PFSK-1 (cell line): ENCODE data around the gene ZNF668.

Experiments used
- FOXP2 ChIP-seq: optimal IDR thresholded peaks from 2 replicates; pipeline ENCODE3; 2011; ENCODE audit warnings: borderline replicate concordance, control low read depth, inconsistent platforms; ENCODE audit not compliant: insufficient read depth; ENCODE audit errors: extremely low read length, extremely low read depth
- POLR2AphosphoS5 ChIP-seq: IDR thresholded peaks from 2 replicates; pipeline ENCODE4 v1.6.1; 2012; ENCODE audit warnings: low read depth, mild to moderate bottlenecking, control low read depth, low read length, moderate library complexity
- SIN3A ChIP-seq: IDR thresholded peaks from 2 replicates; pipeline ENCODE4 v1.6.1; 2012; ENCODE audit warnings: mild to moderate bottlenecking, low read length, moderate library complexity, borderline replicate concordance; ENCODE audit not compliant: insufficient read depth
- TAF1 ChIP-seq: IDR thresholded peaks from 2 replicates; pipeline ENCODE4 v1.6.1; 2012; ENCODE audit warnings: low read length, control low read depth, borderline replicate concordance; ENCODE audit not compliant: insufficient read depth
- TF ChIP-seq, protein P1 (sequence below), 2 experiments: IDR thresholded peaks; 2 replicates each; pipeline versions ENCODE4 v1.6.1 to v1.8.0; 2011 to 2012; ENCODE audit warnings: low read depth in 2 of 2, low read length in 2 of 2, control low read depth in 1 of 2, inconsistent platforms in 1 of 2, mild to moderate bottlenecking in 1 of 2, moderate library complexity in 1 of 2; ENCODE audit not compliant: insufficient read depth in 1 of 2

ZNF668 gene

DNA sequence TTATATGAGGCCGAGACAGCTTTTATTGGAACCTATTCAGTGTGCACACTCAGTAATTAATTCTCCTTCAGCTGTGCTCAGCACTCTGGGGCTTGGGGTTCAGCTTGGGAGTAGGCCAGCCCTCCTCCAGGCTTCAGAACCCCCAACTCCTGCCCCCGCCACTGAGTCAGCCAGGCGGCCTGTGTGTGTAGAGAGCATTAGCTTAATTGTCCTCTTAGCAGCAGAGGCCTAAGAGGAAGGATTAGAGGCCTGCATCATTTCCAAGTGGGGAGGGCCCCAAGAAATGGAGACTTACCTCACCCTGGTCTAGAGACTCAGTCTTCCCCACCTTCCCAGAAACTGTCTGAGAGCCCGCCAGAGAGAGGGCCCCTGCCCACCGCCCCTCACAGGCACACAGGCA lies 13.9 kb upstream of the ZNF668 start:
- TF ChIP-seq POLR2AphosphoS5 (no peak), FOXP2 (no peak), TAF1 (no peak), SIN3A (no peak)
- TF ChIP-seq, protein P1, sequence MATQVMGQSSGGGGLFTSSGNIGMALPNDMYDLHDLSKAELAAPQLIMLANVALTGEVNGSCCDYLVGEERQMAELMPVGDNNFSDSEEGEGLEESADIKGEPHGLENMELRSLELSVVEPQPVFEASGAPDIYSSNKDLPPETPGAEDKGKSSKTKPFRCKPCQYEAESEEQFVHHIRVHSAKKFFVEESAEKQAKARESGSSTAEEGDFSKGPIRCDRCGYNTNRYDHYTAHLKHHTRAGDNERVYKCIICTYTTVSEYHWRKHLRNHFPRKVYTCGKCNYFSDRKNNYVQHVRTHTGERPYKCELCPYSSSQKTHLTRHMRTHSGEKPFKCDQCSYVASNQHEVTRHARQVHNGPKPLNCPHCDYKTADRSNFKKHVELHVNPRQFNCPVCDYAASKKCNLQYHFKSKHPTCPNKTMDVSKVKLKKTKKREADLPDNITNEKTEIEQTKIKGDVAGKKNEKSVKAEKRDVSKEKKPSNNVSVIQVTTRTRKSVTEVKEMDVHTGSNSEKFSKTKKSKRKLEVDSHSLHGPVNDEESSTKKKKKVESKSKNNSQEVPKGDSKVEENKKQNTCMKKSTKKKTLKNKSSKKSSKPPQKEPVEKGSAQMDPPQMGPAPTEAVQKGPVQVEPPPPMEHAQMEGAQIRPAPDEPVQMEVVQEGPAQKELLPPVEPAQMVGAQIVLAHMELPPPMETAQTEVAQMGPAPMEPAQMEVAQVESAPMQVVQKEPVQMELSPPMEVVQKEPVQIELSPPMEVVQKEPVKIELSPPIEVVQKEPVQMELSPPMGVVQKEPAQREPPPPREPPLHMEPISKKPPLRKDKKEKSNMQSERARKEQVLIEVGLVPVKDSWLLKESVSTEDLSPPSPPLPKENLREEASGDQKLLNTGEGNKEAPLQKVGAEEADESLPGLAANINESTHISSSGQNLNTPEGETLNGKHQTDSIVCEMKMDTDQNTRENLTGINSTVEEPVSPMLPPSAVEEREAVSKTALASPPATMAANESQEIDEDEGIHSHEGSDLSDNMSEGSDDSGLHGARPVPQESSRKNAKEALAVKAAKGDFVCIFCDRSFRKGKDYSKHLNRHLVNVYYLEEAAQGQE (IDR thresholded peaks at IDR 0.05; ENCODE audit: insufficient read depth in 1 of 2, low read depth in 2 of 2, low read length in 2 of 2): no peak

DNA sequence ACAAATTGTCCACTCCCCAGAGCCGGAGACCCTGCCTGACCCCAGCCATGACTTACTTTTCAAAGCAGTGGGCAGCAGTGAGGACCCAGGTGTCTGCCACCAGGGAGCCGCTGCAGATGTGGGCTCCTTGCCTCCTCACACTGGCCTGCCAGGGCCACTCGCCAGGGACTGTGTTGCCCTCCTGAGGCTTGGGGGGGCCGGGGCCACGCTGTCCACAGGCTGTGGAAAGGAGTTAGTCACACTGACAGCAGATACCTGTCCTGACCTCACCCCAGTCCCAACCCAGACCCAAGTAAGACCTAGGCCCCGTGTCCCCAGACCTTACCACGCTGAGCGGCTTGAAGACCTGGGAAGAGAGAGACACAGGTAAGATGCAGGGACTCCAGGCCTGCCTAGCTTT lies 13.4 kb upstream of the ZNF668 start:
- TF ChIP-seq, protein P1 (IDR thresholded peaks at IDR 0.05; ENCODE audit: insufficient read depth in 1 of 2, low read depth in 2 of 2, low read length in 2 of 2): no peak
- TF ChIP-seq TAF1: no peak
- TF ChIP-seq FOXP2: no peak

DNA sequence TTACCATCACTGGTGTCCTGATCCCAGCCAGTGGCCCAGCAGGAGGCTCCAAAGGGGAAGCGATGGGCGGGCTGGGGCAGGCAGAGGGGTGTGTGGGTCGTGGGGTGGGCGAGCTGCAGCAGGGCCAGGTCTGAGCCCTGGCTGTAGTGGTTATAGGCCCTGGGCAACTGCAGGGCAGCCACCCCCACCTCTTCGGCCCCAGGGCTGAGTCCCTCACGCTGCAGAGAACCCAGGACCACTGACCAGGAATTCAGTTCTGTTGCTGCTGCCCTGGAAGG lies 12.5 kb upstream of the ZNF668 start:
- TF ChIP-seq FOXP2 (no peak), POLR2AphosphoS5 (no peak), TAF1 (no peak), SIN3A (no peak)
- TF ChIP-seq, protein P1 (IDR thresholded peaks at IDR 0.05; ENCODE audit: insufficient read depth in 1 of 2, low read depth in 2 of 2, low read length in 2 of 2): no peak

DNA sequence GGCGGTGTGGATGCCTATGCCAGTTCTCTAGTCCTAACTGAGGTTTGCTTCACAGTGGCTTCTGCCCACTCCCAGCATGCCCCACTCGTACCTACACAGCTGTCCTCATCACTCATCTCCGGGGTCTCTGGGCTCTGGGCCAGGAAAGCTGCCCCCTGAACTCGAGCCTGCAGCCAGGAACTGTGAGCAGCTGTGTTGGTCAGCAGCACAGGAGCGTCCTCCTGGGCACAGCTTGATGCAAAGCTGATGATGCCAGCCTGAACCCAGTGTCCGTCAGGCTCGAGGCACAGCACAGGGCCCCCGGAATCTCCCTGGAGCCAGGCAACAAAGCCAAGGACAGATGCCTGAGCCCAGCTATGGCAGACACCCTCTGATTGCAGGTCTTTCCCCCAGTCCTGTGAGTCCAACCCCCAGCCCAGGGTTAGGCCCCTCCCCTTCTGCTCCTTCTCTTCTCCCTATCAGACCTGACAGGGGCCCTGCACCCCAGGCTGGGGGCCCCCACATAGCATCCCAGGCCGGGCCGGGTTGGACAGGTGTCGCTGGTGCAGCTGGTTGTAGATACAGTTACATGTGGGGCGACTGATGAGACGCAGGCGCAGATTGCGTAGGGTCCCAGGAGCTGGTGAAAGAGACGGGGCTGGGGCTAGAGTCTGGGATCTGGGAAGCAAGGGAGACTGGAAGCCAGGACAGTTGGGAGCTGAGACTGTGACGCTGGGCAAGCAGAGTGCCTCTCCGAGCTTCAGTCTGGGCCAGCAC lies 12.0 kb upstream of the ZNF668 start:
- TF ChIP-seq FOXP2: no peak
- TF ChIP-seq TAF1: no peak
- TF ChIP-seq SIN3A: no peak
- TF ChIP-seq, protein P1 (IDR thresholded peaks at IDR 0.05; ENCODE audit: insufficient read depth in 1 of 2, low read depth in 2 of 2, low read length in 2 of 2): no peak
- no peak for TF ChIP-seq POLR2AphosphoS5

DNA sequence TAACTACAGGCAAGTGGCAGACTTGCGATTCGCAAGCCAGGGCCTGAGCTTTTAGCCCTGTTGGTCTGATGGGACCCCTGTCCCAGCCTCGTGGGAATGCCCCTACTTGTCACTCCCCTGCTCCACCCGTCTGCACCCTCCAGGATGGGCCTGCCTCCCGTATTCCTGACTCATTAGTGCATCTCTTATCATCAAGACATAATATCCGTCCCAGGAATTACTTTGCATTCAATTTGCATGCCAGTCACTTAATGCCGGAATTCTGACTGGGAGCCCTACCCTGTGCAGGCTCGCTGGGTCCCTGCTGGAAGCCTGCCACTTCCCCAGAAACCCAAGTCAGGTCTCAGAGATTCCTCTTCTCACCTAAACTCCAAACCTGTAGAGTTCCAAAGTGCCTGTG lies 11.4 kb upstream of the ZNF668 start:
- TF ChIP-seq FOXP2 (no peak), SIN3A (no peak), POLR2AphosphoS5 (no peak), TAF1 (no peak)
- TF ChIP-seq, protein P1 (IDR thresholded peaks at IDR 0.05; ENCODE audit: insufficient read depth in 1 of 2, low read depth in 2 of 2, low read length in 2 of 2): no peak
